Mesenchymal stem cell (in vitro differentiated cells and primary cell): ENCODE results near the gene UCN3.

Experiments
- DNase-seq: peaks from one replicate; pipeline ENCODE4 v3.0.0-alpha.2; 2013
- H2AFZ ChIP-seq: one replicate; pipeline ENCODE4 v1.6.1; 2013; ENCODE audit warnings: low read depth, mild to moderate bottlenecking, control low read depth, inconsistent platforms, low read length, moderate library complexity
- H2AK5ac ChIP-seq: 2 replicates; pipeline ENCODE4 v1.6.1; 2013; ENCODE audit warnings: low read length, moderate library complexity, mild to moderate bottlenecking, inconsistent platforms; ENCODE audit not compliant: severe bottlenecking
- H2BK120ac ChIP-seq: one replicate; pipeline ENCODE4 v1.6.1; 2013; ENCODE audit warnings: low read depth, mild to moderate bottlenecking, inconsistent platforms, low read length, moderate library complexity
- H2BK12ac ChIP-seq, 2 experiments: one replicate each; pipeline ENCODE4 v1.6.1; 2013; ENCODE audit warnings: inconsistent platforms in 2 of 2, low read length in 2 of 2, mild to moderate bottlenecking in 2 of 2, moderate library complexity in 2 of 2, control low read depth in 1 of 2
- H2BK15ac ChIP-seq: one replicate; pipeline ENCODE4 v1.6.1; 2013; ENCODE audit warnings: mild to moderate bottlenecking, low read depth, inconsistent platforms; ENCODE audit not compliant: poor library complexity, severe bottlenecking
- H2BK5ac ChIP-seq: 2 replicates; pipeline ENCODE4 v1.6.1; 2013; ENCODE audit warnings: low read depth, mild to moderate bottlenecking, low read length, control low read depth, inconsistent platforms; ENCODE audit not compliant: poor library complexity, severe bottlenecking
- H3K14ac ChIP-seq, 2 experiments: one replicate each; pipeline ENCODE4 v1.6.1; 2013; ENCODE audit warnings: inconsistent platforms in 2 of 2, low read length in 2 of 2, control low read depth in 1 of 2, mild to moderate bottlenecking in 1 of 2, moderate library complexity in 1 of 2
- H3K18ac ChIP-seq, 2 experiments: one replicate each; pipeline ENCODE4 v1.6.1; 2013; ENCODE audit warnings: inconsistent platforms in 2 of 2, low read length in 2 of 2, control low read depth in 1 of 2, low read depth in 1 of 2, mild to moderate bottlenecking in 1 of 2
- H3K23ac ChIP-seq, 2 experiments: one replicate each; pipeline ENCODE4 v1.6.1; 2013; ENCODE audit warnings: inconsistent platforms in 2 of 2, low read length in 2 of 2, mild to moderate bottlenecking in 2 of 2, moderate library complexity in 2 of 2, control low read depth in 1 of 2
- H3K27ac ChIP-seq: 2 replicates; pipeline ENCODE4 v1.5.1; 2013; ENCODE audit warnings: mild to moderate bottlenecking, moderate library complexity, low read length, control low read depth, inconsistent platforms; ENCODE audit not compliant: poor library complexity, severe bottlenecking
- H3K27me3 ChIP-seq, 2 experiments: 2 replicates each; pipeline versions ENCODE4 v1.6.1 to v1.7.0; 2013; ENCODE audit warnings: low read length in 2 of 2, mild to moderate bottlenecking in 2 of 2, moderate library complexity in 2 of 2, control low read depth in 1 of 2, inconsistent platforms in 1 of 2; ENCODE audit not compliant: control insufficient read depth in 1 of 2, insufficient read depth in 1 of 2
- H3K36me3 ChIP-seq, 2 experiments: 2 replicates each; pipeline versions ENCODE4 v1.6.1 to v1.7.0; 2013; ENCODE audit warnings: low read length in 2 of 2, control low read depth in 1 of 2, inconsistent platforms in 1 of 2, low read depth in 1 of 2, mild to moderate bottlenecking in 1 of 2; ENCODE audit not compliant: insufficient read depth in 2 of 2, control insufficient read depth in 1 of 2
- H3K4ac ChIP-seq, 2 experiments: one replicate each; pipeline ENCODE4 v1.6.1; 2013; ENCODE audit warnings: inconsistent platforms in 2 of 2, low read length in 2 of 2, mild to moderate bottlenecking in 2 of 2, moderate library complexity in 2 of 2, control low read depth in 1 of 2, low read depth in 1 of 2
- H3K4me1 ChIP-seq: 2 replicates; pipeline ENCODE4 v1.6.1; 2013; ENCODE audit warnings: low read depth, low read length, control low read depth; ENCODE audit not compliant: control insufficient read depth, insufficient read depth
- H3K4me2 ChIP-seq: 2 replicates; pipeline ENCODE4 v1.6.1; 2013; ENCODE audit warnings: low read length, mild to moderate bottlenecking, inconsistent platforms; ENCODE audit not compliant: poor library complexity, severe bottlenecking
- H3K4me3 ChIP-seq, 2 experiments: 2 replicates each; pipeline versions ENCODE4 v1.5.1 to v1.7.0; 2013; ENCODE audit warnings: low read length in 2 of 2, mild to moderate bottlenecking in 2 of 2, control low read depth in 1 of 2, low read depth in 1 of 2; ENCODE audit not compliant: insufficient read depth in 1 of 2
- H3K79me1 ChIP-seq: replicated peaks from 2 replicates; pipeline ENCODE4 v1.6.1; 2013; ENCODE audit warnings: mild to moderate bottlenecking, control low read depth, low read length, inconsistent platforms; ENCODE audit not compliant: poor library complexity, severe bottlenecking
- H3K9ac ChIP-seq: 2 replicates; pipeline ENCODE4 v1.7.0; 2013; ENCODE audit warnings: mild to moderate bottlenecking, low read length, moderate library complexity
- H3K9me3 ChIP-seq: 2 replicates; pipeline ENCODE4 v1.7.0; 2013; ENCODE audit warnings: mild to moderate bottlenecking, low read length; ENCODE audit not compliant: control insufficient read depth
- H4K8ac ChIP-seq: one replicate; pipeline ENCODE4 v1.6.1; 2013; ENCODE audit warnings: inconsistent platforms, mild to moderate bottlenecking, low read length, moderate library complexity
- H4K91ac ChIP-seq: one replicate; pipeline ENCODE4 v1.6.1; 2013; ENCODE audit warnings: mild to moderate bottlenecking, low read length, inconsistent platforms
- WGBS: methylation state at CpG from one replicate; pipeline ENCODE4 v1.1.7; 2013; ENCODE audit warnings: mixed read lengths; 5-methylcytosine and 5-hydroxymethylcytosine counted together

The UCN3 gene

DNA sequence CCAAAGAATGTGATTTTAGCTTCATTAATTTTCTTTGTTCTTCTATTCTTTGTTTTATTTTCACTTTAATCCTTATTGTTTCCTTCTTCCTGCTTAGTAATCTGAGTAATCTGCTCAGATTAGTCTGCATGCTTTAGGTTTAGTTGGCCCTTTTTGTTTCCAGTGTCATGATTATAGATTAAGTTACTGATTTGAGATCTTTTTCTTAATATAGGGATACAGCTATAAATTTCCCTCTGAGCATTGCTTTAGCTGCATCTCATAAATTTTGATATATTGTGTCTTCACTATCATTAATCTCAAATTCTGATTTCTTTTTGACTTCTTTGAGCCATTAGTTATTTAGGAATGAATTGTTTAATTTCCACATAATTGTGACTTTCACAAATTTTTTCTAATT is 53.8 kb downstream of the UCN3 start:
- Histone ChIP-seq H2BK12ac (no peak overlapping the region), H3K14ac (no peak overlapping the region), H3K4ac (no peak overlapping the region), H3K18ac (no peak overlapping the region), H3K23ac (no peak overlapping the region), H4K8ac (no peak overlapping the region), H3K4me3 (no peak overlapping the region), H2BK120ac (no peak overlapping the region), H3K9me3 (peaks cover 19% of the 10 kb centered on the region), H3K27me3 (no peaks in the 10 kb centered on the region), H2AK5ac (no peak overlapping the region), H3K9ac (no peak overlapping the region), H2BK15ac (no peak overlapping the region), H4K91ac (no peak overlapping the region), H2BK5ac (no peak overlapping the region), H2AFZ (no peak overlapping the region), H3K4me1 (no peaks in the 10 kb centered on the region), H3K79me1 (peaks cover 15% of the 10 kb centered on the region), H3K36me3 (peaks cover 0 to 3% of the 10 kb centered on the region in 2 experiments), H3K27ac (no peak overlapping the region), H3K4me2 (no peak overlapping the region)
- no peak for DNase-seq

DNA sequence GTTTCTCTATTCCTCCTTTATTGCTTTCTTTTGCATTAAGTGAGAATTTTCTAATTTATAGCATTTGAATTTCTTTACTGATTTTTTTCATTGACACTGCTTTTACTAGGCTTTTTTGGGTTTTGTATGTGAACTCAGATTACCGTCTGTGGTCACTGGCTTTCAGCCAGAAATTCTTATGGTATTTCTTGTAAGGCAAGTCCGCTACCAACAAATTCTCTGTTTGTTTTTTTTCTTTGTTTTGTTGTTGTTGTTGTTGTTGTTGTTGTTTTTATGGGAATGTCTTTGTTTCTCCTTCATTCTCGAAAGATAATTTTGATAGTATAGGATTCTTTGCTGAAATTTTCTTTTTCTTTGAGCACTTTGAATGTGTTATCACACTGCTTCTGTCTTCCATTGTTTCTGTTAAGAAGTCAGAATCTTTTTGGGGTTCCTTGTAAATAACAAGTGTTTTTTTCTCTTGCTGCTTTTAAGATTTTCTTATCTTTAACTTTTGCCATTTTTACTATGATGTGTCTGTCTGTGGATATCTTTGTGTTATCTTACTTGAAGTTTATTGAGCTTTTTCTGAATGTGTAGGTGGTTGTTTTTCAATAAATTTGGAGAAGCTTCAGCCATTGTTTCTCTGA is 54.8 kb downstream of the UCN3 start:
- no peak overlapping the region for H4K91ac ChIP-seq
- WGBS: 89% methylated on average over 3 of the region's 3 CpGs
- no peak overlapping the region for H2BK12ac ChIP-seq
- no peak for DNase-seq
- no peak overlapping the region for H2AFZ ChIP-seq
- H4K8ac ChIP-seq: no peak overlapping the region
- H3K9ac ChIP-seq: no peak overlapping the region
- no peak overlapping the region for H2BK5ac ChIP-seq
- no peaks in the 10 kb centered on the region for H3K4me1 ChIP-seq
- H3K36me3 ChIP-seq: peaks cover 0 to 3% of the 10 kb centered on the region in 2 experiments
- no peak overlapping the region for H3K4me2 ChIP-seq
- H3K4me3 ChIP-seq: no peak overlapping the region
- no peaks in the 10 kb centered on the region for H3K27me3 ChIP-seq
- H3K9me3 ChIP-seq: peaks cover 19% of the 10 kb centered on the region
- H2BK15ac ChIP-seq: no peak overlapping the region
- no peak overlapping the region for H3K18ac ChIP-seq
- H3K27ac ChIP-seq: no peak overlapping the region
- no peak overlapping the region for H2BK120ac ChIP-seq
- no peak overlapping the region for H2AK5ac ChIP-seq
- no peak overlapping the region for H3K14ac ChIP-seq
- no peak overlapping the region for H3K4ac ChIP-seq
- no peak overlapping the region for H3K23ac ChIP-seq
- peaks cover 15% of the 10 kb centered on the region for H3K79me1 ChIP-seq

DNA sequence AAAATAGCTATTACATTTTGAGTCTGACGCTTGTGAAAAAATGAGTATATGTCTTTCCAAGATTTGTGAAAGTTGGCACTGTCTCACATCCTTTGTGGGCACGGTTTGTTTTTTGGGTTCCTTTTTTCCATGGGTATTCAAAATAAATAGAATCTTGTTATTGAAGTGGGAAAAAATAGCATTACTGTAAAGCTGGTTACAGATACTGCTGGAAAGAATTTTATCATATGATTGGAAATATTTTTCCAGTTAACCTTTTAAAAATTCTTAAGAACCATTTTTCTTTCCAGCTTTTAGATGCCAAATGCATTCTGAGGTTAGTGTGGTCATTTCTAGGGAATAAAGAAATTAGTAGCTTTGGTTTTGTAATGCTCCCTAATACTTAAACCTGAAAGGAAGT is 59.0 kb downstream of the UCN3 start:
- H2BK15ac ChIP-seq: no peak overlapping the region
- no peak overlapping the region for H2BK5ac ChIP-seq
- H3K9ac ChIP-seq: peak overlapping the region; percentile 20
- no peak overlapping the region for H3K23ac ChIP-seq
- H3K27me3 ChIP-seq: no peaks in the 10 kb centered on the region
- DNase-seq: no peak
- no peak overlapping the region for H3K4me2 ChIP-seq
- H3K18ac ChIP-seq: no peak overlapping the region
- no peak overlapping the region for H3K14ac ChIP-seq
- no peaks in the 10 kb centered on the region for H3K4me1 ChIP-seq
- no peak overlapping the region for H2BK12ac ChIP-seq
- H2BK120ac ChIP-seq: no peak overlapping the region
- no peak overlapping the region for H4K91ac ChIP-seq
- H2AFZ ChIP-seq: no peak overlapping the region
- H3K9me3 ChIP-seq: peaks cover 11% of the 10 kb centered on the region
- 50% methylated on average over 2 of the region's 2 CpGs for WGBS
- H3K27ac ChIP-seq: no peak overlapping the region
- H2AK5ac ChIP-seq: no peak overlapping the region
- H3K4ac ChIP-seq: no peak overlapping the region
- no peak overlapping the region for H4K8ac ChIP-seq
- no peak overlapping the region for H3K4me3 ChIP-seq
- peaks cover 17% of the 10 kb centered on the region for H3K79me1 ChIP-seq
- H3K36me3 ChIP-seq: no peaks in the 10 kb centered on the region
